Endothelial cell of umbilical vein (primary cell): ENCODE data around the gene FUT6. TPM values are rescaled to one million over a fixed set of nuclear protein-coding genes. Genes with fewer than 3 reads are reported as not detected.

Source experiments
- BruUV-seq: library from RNA; stranded (reverse); fragments of 400-500 nt; replicated peaks from 2 replicates; lab custom pipeline; 2021; lab: Mats Ljungman, UMichigan
- CTCF ChIA-PET: fragments of 300-600, 350-600 bp; sonication (Branson Sonifier 250); formaldehyde crosslinking; loops from one replicate; lab custom pipeline; 2021; ENCODE audit warnings: antibody characterized with exemption, inconsistent platforms; lab: Charles Lee
- POLR2A ChIA-PET: fragments of 300-600, 350-600 bp; sonication (Branson Sonifier 250); formaldehyde crosslinking; loops from one replicate; lab custom pipeline; 2021; ENCODE audit warnings: antibody characterized with exemption, inconsistent platforms; lab: Charles Lee
- DNase-seq: peaks from one replicate; pipeline ENCODE4 v3.0.0-alpha.2; 2011; ENCODE audit warnings: low read depth, low spot score
- FAIRE-seq: peaks from 2 replicates; lab custom pipeline; 2011; peaks lifted over from hg19 to GRCh38; lab: Jason Lieb, UNC
- H2AFZ ChIP-seq: 2 replicates; pipeline ENCODE4 v1.6.0; 2012; ENCODE audit warnings: low read depth, low read length, control low read depth, inconsistent platforms
- H3K27ac ChIP-seq: 2 replicates; pipeline ENCODE4 v1.5.1; 2011; ENCODE audit warnings: low read depth, mild to moderate bottlenecking, control low read depth, low read length, moderate library complexity; ENCODE audit not compliant: insufficient read depth
- H3K27me3 ChIP-seq, 2 experiments: 2 replicates each; pipeline versions ENCODE4 v1.6.0 to v1.6.1; 2011; ENCODE audit warnings: low read length in 2 of 2, mixed read lengths in 1 of 2; ENCODE audit not compliant: control insufficient read depth in 2 of 2, insufficient read depth in 2 of 2
- H3K36me3 ChIP-seq, 2 experiments: 2 replicates in 1 of 2; 3 replicates in 1 of 2; pipeline ENCODE4 v1.5.1; 2011; ENCODE audit warnings: low read length in 2 of 2, mild to moderate bottlenecking in 1 of 2, moderate library complexity in 1 of 2; ENCODE audit not compliant: control insufficient read depth in 2 of 2, insufficient read depth in 2 of 2; ENCODE audit errors: extremely low read depth in 1 of 2
- H3K4me1 ChIP-seq: 3 replicates; pipeline ENCODE4 v1.5.1; 2011; ENCODE audit warnings: mild to moderate bottlenecking, low read length; ENCODE audit not compliant: control insufficient read depth, insufficient read depth; ENCODE audit errors: extremely low read depth
- H3K4me2 ChIP-seq: 2 replicates; pipeline ENCODE4 v1.6.1; 2011; ENCODE audit warnings: low read length, control low read depth, mixed read lengths; ENCODE audit not compliant: insufficient read depth
- H3K4me3 ChIP-seq, 3 experiments: fragments of 200-600 bp in 1 of 3; sonication (generic), shearing (Covaris generic) in 1 of 3; replicated peaks in 1 of 3; 2 replicates each; pipeline ENCODE4 v1.5.1; 2011 to 2016; ENCODE audit warnings: control low read depth in 3 of 3, low read length in 3 of 3, mild to moderate bottlenecking in 2 of 3, inconsistent platforms in 1 of 3, low read depth in 1 of 3, moderate library complexity in 1 of 3; ENCODE audit not compliant: insufficient read depth in 1 of 3
- H3K79me2 ChIP-seq: 2 replicates; pipeline ENCODE4 v1.6.0; 2012; ENCODE audit warnings: low read length, inconsistent platforms; ENCODE audit not compliant: control insufficient read depth, insufficient read depth
- H3K9ac ChIP-seq: replicated peaks from 2 replicates; pipeline ENCODE3; 2011; ENCODE audit warnings: low read length, control low read depth; ENCODE audit not compliant: insufficient read depth; ENCODE audit errors: extremely low read depth
- H3K9me1 ChIP-seq: replicated peaks from 3 replicates; pipeline ENCODE4 v1.6.0; 2011; ENCODE audit warnings: mild to moderate bottlenecking, low read length; ENCODE audit not compliant: control insufficient read depth, insufficient read depth; ENCODE audit errors: extremely low read depth
- H3K9me3 ChIP-seq: replicated peaks from 2 replicates; pipeline ENCODE4 v1.5.1; 2012; ENCODE audit warnings: low read length, inconsistent platforms; ENCODE audit not compliant: control insufficient read depth, insufficient read depth
- H4K20me1 ChIP-seq: replicated peaks from 2 replicates; pipeline ENCODE3; 2011; ENCODE audit warnings: mild to moderate bottlenecking, low read length; ENCODE audit not compliant: control insufficient read depth, insufficient read depth; ENCODE audit errors: extremely low read depth
- EZH2 ChIP-seq: IDR thresholded peaks from 2 replicates; pipeline ENCODE4 v1.6.1; 2012; ENCODE audit warnings: borderline replicate concordance, low read depth, mild to moderate bottlenecking, moderate library complexity, low read length, inconsistent platforms; ENCODE audit not compliant: severe bottlenecking
- FOS ChIP-seq: IDR thresholded peaks from 2 replicates; pipeline ENCODE4 v1.6.1; 2011; ENCODE audit warnings: mild to moderate bottlenecking, low read length, moderate library complexity, borderline replicate concordance; ENCODE audit not compliant: insufficient read depth
- GATA2 ChIP-seq: IDR thresholded peaks from 2 replicates; pipeline ENCODE4 v1.7.0; 2011; ENCODE audit warnings: low read depth, mild to moderate bottlenecking, moderate library complexity, mixed read lengths, low read length; ENCODE audit not compliant: insufficient read length, insufficient read depth
- JUN ChIP-seq: IDR thresholded peaks from 2 replicates; pipeline ENCODE4 v1.6.1; 2011; ENCODE audit warnings: borderline replicate concordance, low read depth; ENCODE audit not compliant: insufficient read length, insufficient read depth
- MYC ChIP-seq: IDR thresholded peaks from one replicate; pipeline ENCODE4 v1.6.1; 2011; ENCODE audit warnings: mild to moderate bottlenecking, low read depth, low read length
- POLR2A ChIP-seq: IDR thresholded peaks from 2 replicates; pipeline ENCODE4 v1.6.1; 2012; ENCODE audit warnings: low read depth, mild to moderate bottlenecking, control low read depth, low read length
- POLR2AphosphoS5 ChIP-seq: IDR thresholded peaks from 2 replicates; pipeline ENCODE4 v1.6.1; 2012; ENCODE audit warnings: low read depth, mild to moderate bottlenecking, control low read depth, low read length, moderate library complexity; ENCODE audit not compliant: insufficient read depth
- dilution Hi-C: fragments of 300-500 bp; cut with MboI; formaldehyde crosslinking; loops from one replicate; pipeline ENCODE4 v1.15.0; 2019; ENCODE audit warnings: low sequenced_read_pairs; ENCODE audit not compliant: extremely low pct_ligation_motif_present
- intact Hi-C: fragments of 100-400 bp; cut with micrococcal nuclease; formaldehyde crosslinking; loops from one replicate; pipeline ENCODE4 v1.10.0; 2022
- polyA plus RNA-seq, 4 experiments: library from polyadenylated mRNA; depleted of rRNA in 3 of 4; stranded (reverse) in 3 of 4; unstranded in 1 of 4; fragments of >200 nt; gene quantifications; 2 replicates each; pipeline versions ENCODE4 v1.2.1 to v1.2.3, GENCODE V29; 2011 to 2012; ENCODE audit warnings: missing spikeins in 1 of 4
- total RNA-seq: library from RNA; stranded (reverse); gene quantifications from 2 replicates; pipeline ENCODE4 v1.2.3, GENCODE V29; 2021
- TF ChIP-seq, protein P1 (sequence below), 2 donors: IDR thresholded peaks; 1 replicate in 1 of 2; 2 replicates in 1 of 2; pipeline ENCODE4 v1.5.1; 2011; ENCODE audit warnings: low read length in 2 of 2, mild to moderate bottlenecking in 2 of 2, moderate library complexity in 2 of 2, control low read depth in 1 of 2, inconsistent platforms in 1 of 2, low read depth in 1 of 2; ENCODE audit not compliant: insufficient read depth in 1 of 2; ENCODE audit errors: extremely low read depth in 1 of 2
- TF ChIP-seq, protein P2 (sequence below): IDR thresholded peaks from 2 replicates; pipeline ENCODE4 v1.6.1; 2011; ENCODE audit not compliant: insufficient read depth, insufficient read length

Gene FUT6
- total and polyA plus RNA-seq, 2 donors (not counting 3 experiments of a cell fraction or from before 2014, with no cell fraction given): not detected

DNA sequence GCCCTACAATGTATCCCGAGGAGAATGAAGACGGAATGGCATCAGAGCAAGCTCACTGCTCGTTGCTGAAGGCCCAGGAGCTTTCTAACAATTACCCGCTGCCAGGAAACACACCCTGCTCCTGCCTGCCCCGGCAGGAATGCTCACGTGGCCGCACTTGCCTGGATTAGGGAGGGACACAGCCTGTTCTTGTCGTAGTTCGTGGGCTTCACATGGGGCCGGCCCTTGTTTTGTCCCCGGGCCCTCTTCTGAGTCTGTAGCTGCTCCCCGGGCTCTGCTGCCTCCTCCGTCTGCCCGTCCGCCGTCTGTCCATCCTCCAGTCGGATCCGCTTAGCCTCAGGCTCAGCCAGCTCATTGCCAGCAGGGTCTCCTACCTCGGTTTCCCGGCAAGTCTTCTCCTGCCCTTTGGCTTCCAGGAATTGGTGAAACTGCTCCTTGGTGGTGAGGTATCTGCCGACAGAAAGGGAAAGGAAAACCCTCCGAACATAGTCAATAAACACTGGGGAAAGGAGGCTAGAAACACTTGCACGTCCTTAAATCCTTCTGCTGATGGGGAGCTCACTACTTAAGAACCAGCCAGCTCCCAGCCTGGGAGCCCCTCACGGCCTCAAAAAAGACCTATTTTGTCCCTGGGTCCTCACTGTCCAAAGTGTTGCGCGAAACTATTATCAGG lies 49.5 kb downstream of the FUT6 start:
- Histone ChIP-seq H3K9ac (peak overlapping the region; percentile 81), H3K36me3 (peaks cover 8 to 33% of the 10 kb centered on the region in 2 experiments), H3K27me3 (no peaks in the 10 kb centered on the region), H3K4me2 (peak overlapping the region; percentile 77), H3K4me3 (peak overlapping the region; percentile 17 to 75 (median 55)), H3K9me3 (no peaks in the 10 kb centered on the region), H4K20me1 (no peaks in the 10 kb centered on the region), H3K79me2 (peaks cover 8% of the 10 kb centered on the region), H2AFZ (no peak overlapping the region), H3K27ac (no peak overlapping the region), H3K9me1 (no peaks in the 10 kb centered on the region), H3K4me1 (peaks cover 5% of the 10 kb centered on the region)
- FAIRE-seq (no peak), DNase-seq (no peak)
- ChIA-PET CTCF (interaction anchor here (1.1 to 3.6 kb wide), 2 partner anchors 14 to 38 kb away, joined by 3 to 21 read pairs; no protein-coding TSS in a partner anchor), POLR2A (no interaction called here)
- dilution Hi-C loops (no loop called here), intact Hi-C loops (loop anchor here (1.0 kb wide), 1 partner anchor 70 kb away; the partner anchor contains the start of genes CATSPERD and LONP1)
- no peak for TF ChIP-seq GATA2
- TF ChIP-seq, protein P1, sequence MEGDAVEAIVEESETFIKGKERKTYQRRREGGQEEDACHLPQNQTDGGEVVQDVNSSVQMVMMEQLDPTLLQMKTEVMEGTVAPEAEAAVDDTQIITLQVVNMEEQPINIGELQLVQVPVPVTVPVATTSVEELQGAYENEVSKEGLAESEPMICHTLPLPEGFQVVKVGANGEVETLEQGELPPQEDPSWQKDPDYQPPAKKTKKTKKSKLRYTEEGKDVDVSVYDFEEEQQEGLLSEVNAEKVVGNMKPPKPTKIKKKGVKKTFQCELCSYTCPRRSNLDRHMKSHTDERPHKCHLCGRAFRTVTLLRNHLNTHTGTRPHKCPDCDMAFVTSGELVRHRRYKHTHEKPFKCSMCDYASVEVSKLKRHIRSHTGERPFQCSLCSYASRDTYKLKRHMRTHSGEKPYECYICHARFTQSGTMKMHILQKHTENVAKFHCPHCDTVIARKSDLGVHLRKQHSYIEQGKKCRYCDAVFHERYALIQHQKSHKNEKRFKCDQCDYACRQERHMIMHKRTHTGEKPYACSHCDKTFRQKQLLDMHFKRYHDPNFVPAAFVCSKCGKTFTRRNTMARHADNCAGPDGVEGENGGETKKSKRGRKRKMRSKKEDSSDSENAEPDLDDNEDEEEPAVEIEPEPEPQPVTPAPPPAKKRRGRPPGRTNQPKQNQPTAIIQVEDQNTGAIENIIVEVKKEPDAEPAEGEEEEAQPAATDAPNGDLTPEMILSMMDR (IDR thresholded peaks at IDR 0.05; ENCODE audit: extremely low read depth in 1 of 2, insufficient read depth in 1 of 2, low read depth in 1 of 2, low read length in 2 of 2): no peak
- TF ChIP-seq, protein P2, sequence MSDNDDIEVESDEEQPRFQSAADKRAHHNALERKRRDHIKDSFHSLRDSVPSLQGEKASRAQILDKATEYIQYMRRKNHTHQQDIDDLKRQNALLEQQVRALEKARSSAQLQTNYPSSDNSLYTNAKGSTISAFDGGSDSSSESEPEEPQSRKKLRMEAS: no peak
- no peak for TF ChIP-seq POLR2A
- no peak for TF ChIP-seq JUN
- TF ChIP-seq MYC: no peak
- TF ChIP-seq EZH2: no peak
- no peak for TF ChIP-seq POLR2AphosphoS5
- no peak for TF ChIP-seq FOS
- BruUV-seq: no TSS peak
